ENCODE results near the gene AFF3.

GRCh38 chr2:99948010-99948409 is 194.4 kb downstream of the AFF3 start:
- no peak for TF ChIP-seq SP1 (IDR thresholded peaks at IDR 0.05)
- TF ChIP-seq ELF4 (IDR thresholded peaks at IDR 0.05): no peak
- no peak for TF ChIP-seq NFRKB (IDR thresholded peaks at IDR 0.05)
- no peak for TF ChIP-seq BHLHE40 (IDR thresholded peaks at IDR 0.05; ENCODE audit: borderline replicate concordance)

Measured in HEK293T (cell line).